ENCODE data around the gene MAP7.
"Not testable (repeated sequence)": the region's sequence is repeated elsewhere in the genome, so short reads cannot be mapped to it uniquely, and the experiment has no call there.

MAP7 gene

GRCh38 chr6:136439514-136440190 lies 110.6 kb downstream of the MAP7 start:
- H3K4me3 ChIP-seq (ENCODE audit: low read depth, low read length): no peak overlapping the region
- no peak for DNase-seq (ENCODE audit: low read depth, low spot score)
- ChIA-PET CTCF (no interaction called here), POLR2A (no interaction called here)
- no peak for TF ChIP-seq CTCF (IDR thresholded peaks at IDR 0.05; ENCODE audit: insufficient read depth, low read length, missing control alignments)

DNA sequence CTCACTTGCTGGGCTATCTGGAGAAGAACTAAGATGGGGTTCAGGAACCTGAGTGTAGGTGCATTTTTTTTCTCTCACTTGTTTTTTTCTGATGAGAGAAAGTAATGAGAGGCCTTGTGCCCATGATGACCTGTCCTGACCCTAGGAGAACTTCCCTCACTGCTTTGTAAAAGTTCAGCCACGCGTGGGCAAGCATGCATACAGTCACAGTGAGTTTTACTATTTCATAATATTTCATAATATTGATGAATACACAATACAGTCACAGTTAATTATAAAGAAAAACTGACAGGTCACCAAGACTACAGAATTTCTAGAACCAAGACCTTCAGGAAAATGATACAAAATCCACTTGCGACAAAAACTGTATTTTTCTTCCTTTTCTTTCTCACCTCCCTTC lies 111.8 kb downstream of the MAP7 start:
- TF ChIP-seq CTCF (IDR thresholded peaks at IDR 0.05; ENCODE audit: insufficient read depth, low read length, missing control alignments): no peak
- no peak overlapping the region for H3K4me3 ChIP-seq (ENCODE audit: low read depth, low read length)
- POLR2A ChIA-PET: no interaction called here
- CTCF ChIA-PET: no interaction called here
- DNase-seq (ENCODE audit: low read depth, low spot score): no peak

DNA sequence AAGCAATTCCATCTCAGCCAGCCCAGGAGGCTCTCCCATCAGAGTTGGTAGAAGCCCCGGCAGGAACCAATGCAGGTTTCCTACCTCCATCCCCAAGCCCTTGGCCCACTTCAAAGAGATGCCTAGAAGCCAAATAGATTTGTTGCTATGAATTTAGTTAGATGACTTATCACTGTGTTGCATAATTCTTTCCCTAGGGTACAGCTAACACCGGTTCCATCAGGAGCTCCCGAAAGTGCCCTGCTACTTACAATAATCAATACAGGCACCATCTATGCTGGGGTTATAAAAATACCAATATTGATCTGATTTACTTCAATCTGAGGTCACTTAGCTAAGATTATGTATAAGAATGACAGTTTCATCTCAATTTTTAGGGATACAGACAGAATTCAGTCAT lies 113.0 kb downstream of the MAP7 start:
- CTCF ChIA-PET: no interaction called here
- POLR2A ChIA-PET: no interaction called here
- no peak for DNase-seq (ENCODE audit: low read depth, low spot score)
- H3K4me3 ChIP-seq (ENCODE audit: low read depth, low read length): no peak overlapping the region
- TF ChIP-seq CTCF (IDR thresholded peaks at IDR 0.05; ENCODE audit: insufficient read depth, low read length, missing control alignments): no peak

- CTCF ChIA-PET: interaction anchor here (0.7 kb wide), 1 partner anchor 248 kb away, joined by 3 read pairs; no protein-coding TSS in a partner anchor
- no peak overlapping the region for H3K4me3 ChIP-seq (ENCODE audit: low read depth, low read length)
- POLR2A ChIA-PET: no interaction called here
- DNase-seq (ENCODE audit: low read depth, low spot score): no peak
- TF ChIP-seq CTCF (IDR thresholded peaks at IDR 0.05; ENCODE audit: insufficient read depth, low read length, missing control alignments): no peak
These were observed 115.1 kb downstream of the MAP7 start for GRCh38 chr6:136435101-136435500.

DNA sequence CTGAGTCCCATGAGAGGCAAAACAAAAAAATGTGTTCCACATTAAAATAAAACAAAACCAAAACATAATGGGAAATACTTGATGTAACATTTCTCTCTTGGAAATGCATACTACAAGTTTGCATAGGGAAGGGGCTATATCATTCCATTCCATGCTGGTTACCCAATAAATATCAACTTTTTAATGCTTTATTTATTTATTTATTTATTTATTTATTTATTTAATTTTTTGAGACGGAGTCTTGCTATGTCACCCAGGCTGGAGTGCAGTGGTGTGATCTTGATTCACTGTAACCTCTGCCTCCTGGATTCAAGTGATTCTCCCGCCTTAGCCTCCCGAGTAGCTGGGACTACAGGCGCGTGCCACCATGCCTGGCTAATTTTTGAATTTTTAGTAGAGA lies 118.9 kb downstream of the MAP7 start:
- CTCF ChIA-PET; DNase-seq (ENCODE audit: low read depth, low spot score); H3K4me3 ChIP-seq (ENCODE audit: low read depth, low read length); POLR2A ChIA-PET: not testable (repeated sequence)

GRCh38 chr6:136429264-136430065 lies 120.8 kb downstream of the MAP7 start:
- no peak overlapping the region for H3K4me3 ChIP-seq (ENCODE audit: low read depth, low read length)
- ChIA-PET POLR2A (no interaction called here), CTCF (no interaction called here)
- DNase-seq (ENCODE audit: low read depth, low spot score): no peak
- TF ChIP-seq CTCF (IDR thresholded peaks at IDR 0.05; ENCODE audit: insufficient read depth, low read length, missing control alignments): no peak

- DNase-seq (ENCODE audit: low read depth, low spot score): no peak
- no peak for TF ChIP-seq CTCF (IDR thresholded peaks at IDR 0.05; ENCODE audit: insufficient read depth, low read length, missing control alignments)
- H3K4me3 ChIP-seq (ENCODE audit: low read depth, low read length): no peak overlapping the region
- CTCF ChIA-PET: no interaction called here
- POLR2A ChIA-PET: no interaction called here
These were observed 122.9 kb downstream of the MAP7 start for GRCh38 chr6:136427378-136427717.
